CD4-positive, alpha-beta T cell treated with Interleukin-15 for 4 hours (primary cell): ENCODE measurements around the gene IFNA4.
"Not testable (repeated sequence)": the region's sequence is repeated elsewhere in the genome, so short reads cannot be mapped to it uniquely, and the experiment has no call there.

ENCODE experiments used
- DNase-seq: peaks from one replicate; pipeline ENCODE4 v3.0.0-alpha.2; 2020; ENCODE audit warnings: low spot score

IFNA4 gene

GRCh38 chr9:21187487-21187886 lies at the start of gene IFNA4:
IFNA4 (minus strand) TSS chr9:21187587; CDS start chr9:21187531, 56 bp downstream.
- DNase-seq, result not testable (repeated sequence)

- DNase-seq, result not testable (repeated sequence)
Measured at GRCh38 chr9:21236360-21236714, 49.0 kb upstream of the IFNA4 start.

- peak; percentile 40 for DNase-seq
Measured at GRCh38 chr9:21235468-21236359, 48.3 kb upstream of the IFNA4 start.

- DNase-seq, result no peak
Measured at GRCh38 chr9:21234153-21234687, 46.8 kb upstream of the IFNA4 start.

- no peak for DNase-seq
Measured at GRCh38 chr9:21233258-21233657, 45.9 kb upstream of the IFNA4 start.

- no peak for DNase-seq
Measured at GRCh38 chr9:21228122-21228521, 40.7 kb upstream of the IFNA4 start, which contains the start of gene IFNA17. IFNA17 (minus strand) TSS chr9:21228222; CDS start chr9:21228173, 49 bp downstream.

GRCh38 chr9:21217211-21217610 lies 29.8 kb upstream of the IFNA4 start, which contains the start of gene IFNA16:
IFNA16 (minus strand) TSS chr9:21217311; CDS start chr9:21217305, 6 bp downstream.
- not testable (repeated sequence) for DNase-seq

- not testable (repeated sequence) for DNase-seq
Measured at GRCh38 chr9:21213411-21214326, 26.3 kb upstream of the IFNA4 start.

- not testable (repeated sequence) for DNase-seq
Measured at GRCh38 chr9:21212160-21212559, 24.8 kb upstream of the IFNA4 start.

GRCh38 chr9:21210782-21211181 lies 23.4 kb upstream of the IFNA4 start:
- DNase-seq, result not testable (repeated sequence)

GRCh38 chr9:21210311-21210710 lies 22.9 kb upstream of the IFNA4 start:
- no peak for DNase-seq

GRCh38 chr9:21207043-21207442 lies 19.7 kb upstream of the IFNA4 start, which contains the start of gene IFNA10:
IFNA10 (minus strand) TSS chr9:21207143; CDS start chr9:21207097, 46 bp downstream.
- DNase-seq, result not testable (repeated sequence)

- no peak for DNase-seq
Measured at GRCh38 chr9:21205204-21205603, 17.8 kb upstream of the IFNA4 start.

GRCh38 chr9:21202105-21202504 lies 14.7 kb upstream of the IFNA4 start, which contains the start of gene IFNA7:
IFNA7 (minus strand) TSS chr9:21202205; CDS start chr9:21202165, 40 bp downstream.
- DNase-seq, result not testable (repeated sequence)

- peak; percentile 56 for DNase-seq
Measured at GRCh38 chr9:21194867-21195776, 7.7 kb upstream of the IFNA4 start.

- peak; percentile 41 for DNase-seq
Measured at GRCh38 chr9:21182810-21183736, 4.3 kb downstream of the IFNA4 start.

GRCh38 chr9:21174671-21175070 lies 12.7 kb downstream of the IFNA4 start:
- DNase-seq, result no peak

GRCh38 chr9:21172156-21172555 lies 15.2 kb downstream of the IFNA4 start:
- no peak for DNase-seq

GRCh38 chr9:21171351-21171750 lies 16.0 kb downstream of the IFNA4 start:
- DNase-seq, result no peak

- DNase-seq, result not testable (repeated sequence)
Measured at GRCh38 chr9:21166560-21166959, 20.8 kb downstream of the IFNA4 start, which contains the start of gene IFNA21. IFNA21 (minus strand) TSS chr9:21166660; CDS start chr9:21166612, 48 bp downstream.
